ENCODE results near the gene CCDC88C.

- TF ChIP-seq, protein P1, sequence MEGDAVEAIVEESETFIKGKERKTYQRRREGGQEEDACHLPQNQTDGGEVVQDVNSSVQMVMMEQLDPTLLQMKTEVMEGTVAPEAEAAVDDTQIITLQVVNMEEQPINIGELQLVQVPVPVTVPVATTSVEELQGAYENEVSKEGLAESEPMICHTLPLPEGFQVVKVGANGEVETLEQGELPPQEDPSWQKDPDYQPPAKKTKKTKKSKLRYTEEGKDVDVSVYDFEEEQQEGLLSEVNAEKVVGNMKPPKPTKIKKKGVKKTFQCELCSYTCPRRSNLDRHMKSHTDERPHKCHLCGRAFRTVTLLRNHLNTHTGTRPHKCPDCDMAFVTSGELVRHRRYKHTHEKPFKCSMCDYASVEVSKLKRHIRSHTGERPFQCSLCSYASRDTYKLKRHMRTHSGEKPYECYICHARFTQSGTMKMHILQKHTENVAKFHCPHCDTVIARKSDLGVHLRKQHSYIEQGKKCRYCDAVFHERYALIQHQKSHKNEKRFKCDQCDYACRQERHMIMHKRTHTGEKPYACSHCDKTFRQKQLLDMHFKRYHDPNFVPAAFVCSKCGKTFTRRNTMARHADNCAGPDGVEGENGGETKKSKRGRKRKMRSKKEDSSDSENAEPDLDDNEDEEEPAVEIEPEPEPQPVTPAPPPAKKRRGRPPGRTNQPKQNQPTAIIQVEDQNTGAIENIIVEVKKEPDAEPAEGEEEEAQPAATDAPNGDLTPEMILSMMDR (IDR thresholded peaks at IDR 0.05), result no peak
- no peak for TF ChIP-seq POLR2A (IDR thresholded peaks at IDR 0.05)
Observed at GRCh38 chr14:91297081-91297711, 120.4 kb downstream of the CCDC88C start.
